ENCODE measurements around the gene HTT-AS.

The HTT-AS gene

DNA sequence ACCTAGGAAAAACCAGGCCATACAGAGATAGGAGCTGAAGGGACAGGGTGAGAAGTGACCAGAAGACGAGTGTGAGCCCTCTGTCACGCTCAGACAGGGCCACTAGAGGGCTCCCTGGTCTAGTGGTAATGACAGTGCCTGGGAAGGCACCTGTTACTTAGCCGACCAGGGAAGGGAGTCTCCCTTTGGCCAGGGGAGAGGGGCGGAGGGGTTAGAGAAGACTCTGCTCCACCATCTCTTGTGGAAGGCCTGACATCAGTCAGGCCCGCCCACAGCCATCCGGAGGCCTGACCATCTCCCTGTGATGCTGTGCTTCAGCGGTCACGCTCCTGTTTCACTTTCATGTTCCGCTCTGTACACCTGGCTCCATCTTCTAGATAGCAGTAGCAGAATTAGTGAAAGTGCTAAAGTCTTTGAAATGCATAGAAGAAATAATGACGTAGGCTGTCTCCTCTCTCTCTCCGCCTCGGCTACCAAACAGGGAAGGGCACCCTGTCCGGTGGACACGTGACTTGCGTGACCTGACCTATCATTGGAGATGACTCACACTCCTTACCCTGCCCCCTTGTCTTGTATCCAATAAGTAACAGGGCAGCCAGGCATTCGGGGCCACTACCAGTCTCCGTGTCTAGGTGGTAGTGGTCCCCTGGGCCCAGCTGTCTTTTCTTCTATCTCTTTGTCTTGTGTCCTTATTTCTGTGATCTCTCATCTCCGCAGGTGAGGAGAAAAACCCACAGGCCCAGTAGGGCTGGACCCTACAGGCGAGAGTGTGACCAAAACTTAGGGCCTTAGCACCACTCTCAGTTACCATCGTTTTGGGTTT lies 26.7 kb downstream of the HTT-AS start:
- DNase-seq = peak; percentile 29 to 53

- DNase-seq = no peak
Observed at GRCh38 chr4:3046623-3047022, 27.7 kb downstream of the HTT-AS start.

DNA sequence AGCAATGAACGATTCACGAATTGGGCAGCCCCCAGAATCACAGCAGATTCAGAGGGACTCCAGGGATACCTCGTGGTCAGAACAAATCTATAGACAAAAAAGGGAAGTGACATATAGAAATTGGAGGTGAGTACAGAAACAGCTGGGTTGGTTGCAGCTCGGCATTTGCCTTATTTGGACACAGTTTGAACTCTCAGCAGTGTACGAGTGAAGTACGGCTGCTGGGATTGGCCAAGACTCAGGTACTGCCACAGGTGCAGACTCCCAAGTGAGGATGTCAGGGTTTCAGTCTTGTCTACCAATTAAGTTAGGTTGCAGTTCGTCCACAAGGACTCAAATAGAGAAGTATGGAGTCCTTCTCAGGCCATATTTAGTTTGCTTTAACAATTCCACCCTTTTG lies 28.2 kb downstream of the HTT-AS start:
- DNase-seq = peak; percentile 7 to 11

DNA sequence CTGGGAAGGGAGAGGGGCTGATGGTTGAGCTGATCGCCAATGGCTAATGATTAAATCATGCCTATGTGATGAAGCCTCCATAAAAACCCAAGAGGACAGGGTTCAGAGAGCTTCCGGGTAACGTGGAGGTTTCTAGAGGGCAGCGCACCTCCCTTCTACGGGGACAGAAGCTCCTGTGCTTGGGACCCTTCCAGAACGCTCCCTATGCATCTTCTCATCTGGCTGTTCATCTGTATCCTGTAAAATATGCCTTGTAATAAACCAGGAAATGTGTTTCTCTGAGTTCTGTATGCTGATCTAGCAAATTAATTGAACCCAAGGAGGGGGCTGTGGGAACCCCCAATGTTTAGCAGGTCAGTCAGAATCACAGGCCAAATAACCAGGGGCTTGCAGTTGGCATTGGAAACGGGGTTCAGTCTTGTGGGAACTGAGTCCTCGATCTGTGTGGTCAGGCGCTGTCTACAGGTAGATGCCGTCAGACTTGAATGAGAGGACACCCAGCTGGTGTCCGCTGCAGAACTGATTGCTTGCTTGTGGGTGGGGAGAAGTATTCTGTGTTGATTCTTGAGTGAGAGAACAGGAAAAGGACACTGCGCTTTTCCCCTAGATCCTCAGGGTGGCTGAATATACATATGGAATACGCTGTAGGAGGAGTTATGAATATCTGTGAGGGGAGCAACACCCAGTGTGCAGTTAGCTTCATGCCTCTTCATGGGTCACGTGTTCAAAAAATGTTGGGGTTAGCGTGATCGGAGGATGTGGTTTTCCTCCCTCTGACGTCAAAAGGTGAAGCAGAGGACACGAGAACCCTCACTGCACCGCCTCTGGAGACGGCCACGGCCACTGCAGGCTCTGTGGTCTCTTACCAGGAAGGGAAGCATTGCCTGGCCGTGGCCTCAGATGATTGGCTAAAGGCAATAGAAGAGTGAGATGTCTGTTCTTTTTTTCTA lies 29.2 kb downstream of the HTT-AS start:
- DNase-seq = no peak

DNA sequence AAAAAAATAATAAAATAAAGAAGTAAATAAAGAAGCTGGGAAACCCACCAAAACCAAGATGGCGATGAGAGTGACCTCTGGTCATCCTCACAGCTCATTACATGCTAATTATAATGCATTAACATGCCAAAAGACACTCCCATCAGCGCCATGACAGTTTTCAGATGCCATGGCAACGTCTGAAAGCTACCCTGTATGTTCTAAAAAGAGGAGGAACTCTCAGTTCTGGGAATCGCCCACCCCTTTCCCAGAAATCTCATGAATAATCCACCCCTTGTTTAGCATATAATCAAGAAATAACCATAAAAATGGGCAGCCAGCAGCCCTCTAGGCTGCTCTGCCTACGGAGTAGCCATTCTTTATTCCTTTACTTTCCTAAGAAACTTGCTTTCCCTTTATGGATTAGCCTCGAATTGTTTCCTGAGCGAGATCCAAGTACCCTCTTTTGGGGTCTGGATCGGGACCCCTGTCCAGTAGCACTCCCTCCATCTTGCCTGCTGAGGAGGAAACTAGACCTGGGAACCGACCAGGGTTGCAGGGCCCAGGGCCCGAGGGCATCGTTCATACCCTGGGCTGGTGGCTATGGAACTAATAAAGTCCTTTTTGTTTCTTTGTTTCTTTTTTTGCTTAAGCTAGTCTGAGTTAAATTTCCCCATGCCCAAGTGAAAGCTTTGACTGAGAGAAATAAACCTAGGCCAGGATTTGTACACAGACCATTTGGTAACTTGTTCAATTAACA lies 30.9 kb downstream of the HTT-AS start:
- DNase-seq = no peak

DNA sequence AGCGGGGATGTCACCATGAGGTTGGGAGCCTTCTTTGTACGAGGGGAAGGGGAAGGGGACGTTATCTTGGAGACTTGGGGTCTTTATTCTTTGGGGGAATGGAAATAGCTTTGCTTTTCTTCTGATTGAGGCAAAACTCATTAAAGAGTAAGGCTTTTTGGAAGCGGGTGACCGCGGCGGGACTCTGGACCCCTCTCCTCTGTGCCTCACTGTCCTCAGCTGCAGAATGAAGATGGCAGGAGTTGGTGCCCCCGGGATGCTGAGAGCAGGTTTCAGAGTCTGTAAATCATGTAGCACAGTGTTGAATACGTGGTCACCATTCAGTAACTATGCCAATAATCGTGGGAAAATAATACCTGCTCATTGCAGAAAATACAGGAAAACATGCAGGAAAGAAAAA lies 32.1 kb downstream of the HTT-AS start:
- DNase-seq = no peak

- DNase-seq = peak; percentile 49 to 52
Observed at GRCh38 chr4:3041192-3042142, 32.9 kb downstream of the HTT-AS start.

- no peak for DNase-seq
Observed at GRCh38 chr4:3040452-3041191, 33.7 kb downstream of the HTT-AS start.

- DNase-seq = no peak
Observed at GRCh38 chr4:3039706-3040366, 34.5 kb downstream of the HTT-AS start.

GRCh38 chr4:3037957-3038461 lies 36.3 kb downstream of the HTT-AS start:
- DNase-seq = peak in 1 of 2 experiments; percentile 7

DNA sequence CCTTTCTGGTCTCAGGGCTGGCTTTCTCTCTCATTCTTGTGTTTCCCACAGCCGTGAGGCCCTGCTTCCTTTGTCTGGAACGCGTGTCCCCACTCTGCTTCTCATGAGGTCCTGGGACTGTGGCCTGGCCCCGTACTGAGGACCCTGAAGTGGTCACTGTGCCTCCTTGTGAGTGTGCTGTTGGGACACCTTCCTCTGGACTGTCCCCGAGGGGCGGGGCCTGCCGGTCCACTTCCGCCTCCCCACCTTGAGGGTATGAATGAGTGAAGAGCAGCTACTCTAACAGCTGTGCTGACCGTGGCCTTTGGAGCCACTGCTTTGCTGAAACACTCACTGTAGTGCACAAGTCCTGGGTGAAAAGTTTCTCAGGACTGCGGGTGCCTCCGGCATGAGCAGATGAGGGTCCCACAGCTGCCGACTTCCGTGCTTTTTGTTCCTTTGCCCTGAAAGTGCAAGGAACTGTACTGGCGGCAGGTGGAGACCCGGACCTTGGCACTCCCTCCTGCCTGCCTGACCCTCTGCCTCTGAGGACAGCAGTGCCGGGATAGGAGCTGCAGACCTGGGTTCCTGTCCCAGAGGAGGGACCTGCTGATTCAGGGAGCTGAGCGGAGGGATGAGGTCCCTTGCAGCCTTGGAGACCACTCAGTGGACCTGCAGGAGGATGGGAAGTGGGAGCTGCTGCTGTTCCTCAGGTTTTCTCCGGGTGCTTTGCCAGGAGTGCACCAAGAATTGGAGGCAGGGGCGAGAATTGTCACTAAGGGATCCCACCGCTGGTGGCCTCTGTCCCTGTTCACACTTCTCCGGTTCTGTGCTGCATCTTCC lies 38.0 kb downstream of the HTT-AS start:
- no peak for DNase-seq

DNA sequence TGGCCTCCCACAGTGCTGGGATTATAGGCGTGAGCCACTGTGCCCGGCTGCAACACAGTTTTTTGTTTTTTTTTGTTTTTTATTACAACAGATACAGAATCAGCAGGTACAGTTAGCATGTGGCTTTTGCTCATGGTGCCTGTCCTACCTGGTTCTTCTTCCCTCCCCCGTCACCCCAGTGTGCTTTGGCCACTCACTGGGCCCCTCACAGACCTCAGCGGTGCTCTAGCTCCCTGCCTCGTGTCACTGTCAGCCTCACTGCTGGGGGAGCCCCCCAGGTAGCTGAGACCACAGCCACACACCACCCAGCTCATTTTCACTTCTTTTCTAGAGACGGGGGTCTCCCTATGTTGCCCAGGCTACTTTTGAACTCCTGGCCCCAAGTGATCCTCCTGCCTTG lies 38.7 kb downstream of the HTT-AS start:
- DNase-seq = no peak

GRCh38 chr4:3035249-3035648 lies 39.1 kb downstream of the HTT-AS start:
- no peak for DNase-seq

- DNase-seq = no peak
Observed at GRCh38 chr4:3034231-3034630, 40.1 kb downstream of the HTT-AS start.

DNA sequence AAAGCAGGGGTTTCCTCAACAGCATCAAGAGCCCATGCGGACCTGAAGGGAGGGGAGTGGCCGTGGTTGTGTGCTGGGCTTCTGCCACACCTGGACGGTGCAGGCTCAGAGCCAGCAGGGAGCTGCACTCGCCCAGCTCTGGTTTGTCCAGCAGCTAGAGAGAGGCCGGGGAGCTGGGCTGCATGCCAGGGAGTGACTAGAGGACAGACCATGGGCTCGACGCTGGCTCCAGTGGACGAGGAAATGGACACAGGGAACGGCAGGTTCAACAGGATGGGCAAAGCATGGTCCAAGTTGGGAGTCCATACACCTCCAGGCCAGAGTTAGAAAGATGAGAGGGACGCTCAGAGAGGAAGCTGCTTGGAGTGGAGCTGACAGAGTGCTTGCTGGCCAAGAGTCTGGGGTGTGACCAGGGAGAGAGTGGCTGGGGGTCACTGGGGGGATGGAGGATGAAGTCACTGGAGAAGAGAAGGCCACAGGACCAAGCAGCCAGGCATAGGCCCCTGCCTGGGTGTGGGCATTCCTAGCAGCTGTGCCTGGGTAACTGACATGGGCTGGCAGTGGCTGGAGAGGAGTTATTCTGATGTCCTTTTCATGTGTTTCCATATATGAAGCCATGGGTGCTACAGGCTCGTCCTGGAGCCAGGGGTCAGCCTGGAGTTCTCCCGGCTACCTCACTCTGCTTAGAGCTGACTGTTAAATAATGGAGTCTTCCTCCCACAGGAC lies 42.8 kb downstream of the HTT-AS start:
- DNase-seq = no peak

GRCh38 chr4:3030566-3031356 lies 43.6 kb downstream of the HTT-AS start:
- no peak for DNase-seq

- no peak for DNase-seq
Observed at GRCh38 chr4:3029464-3029863, 44.9 kb downstream of the HTT-AS start.

DNA sequence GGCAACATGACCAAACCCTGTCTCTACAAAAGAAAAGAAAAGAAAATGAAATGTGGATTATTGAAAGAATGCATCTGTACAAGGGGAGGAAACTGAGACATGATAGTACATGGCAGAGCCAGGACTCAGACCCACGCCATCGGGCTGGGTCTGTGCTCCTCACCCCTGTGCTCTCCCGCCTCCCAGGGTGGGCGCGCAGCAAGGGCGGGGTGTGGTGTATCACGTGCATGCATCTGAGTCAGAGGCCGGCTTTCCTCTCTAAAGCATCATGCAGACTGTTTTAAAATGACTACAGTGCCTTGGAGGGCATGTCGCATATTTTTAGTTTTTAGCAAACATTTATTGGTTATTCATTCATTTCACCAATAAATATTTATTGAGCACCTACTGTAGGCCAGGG lies 47.8 kb downstream of the HTT-AS start:
- DNase-seq = no peak
